22Rv1 (cell line): Measurements from ENCODE around the gene CIB4.

ENCODE experiments used
- H3K27ac ChIP-seq: fragments of 450-650 bp; 2 replicates; pipeline ENCODE4 v1.5.1; 2017
- CTCF ChIP-seq: fragments of 450-650 bp; IDR thresholded peaks from 2 replicates; pipeline ENCODE4 v1.5.1; 2017; ENCODE audit warnings: mild to moderate bottlenecking
- ZFX ChIP-seq: fragments of 450-650 bp; IDR thresholded peaks from 2 replicates; pipeline ENCODE4 v1.6.1; 2017; ENCODE audit warnings: antibody characterized with exemption, borderline replicate concordance

The CIB4 gene

DNA sequence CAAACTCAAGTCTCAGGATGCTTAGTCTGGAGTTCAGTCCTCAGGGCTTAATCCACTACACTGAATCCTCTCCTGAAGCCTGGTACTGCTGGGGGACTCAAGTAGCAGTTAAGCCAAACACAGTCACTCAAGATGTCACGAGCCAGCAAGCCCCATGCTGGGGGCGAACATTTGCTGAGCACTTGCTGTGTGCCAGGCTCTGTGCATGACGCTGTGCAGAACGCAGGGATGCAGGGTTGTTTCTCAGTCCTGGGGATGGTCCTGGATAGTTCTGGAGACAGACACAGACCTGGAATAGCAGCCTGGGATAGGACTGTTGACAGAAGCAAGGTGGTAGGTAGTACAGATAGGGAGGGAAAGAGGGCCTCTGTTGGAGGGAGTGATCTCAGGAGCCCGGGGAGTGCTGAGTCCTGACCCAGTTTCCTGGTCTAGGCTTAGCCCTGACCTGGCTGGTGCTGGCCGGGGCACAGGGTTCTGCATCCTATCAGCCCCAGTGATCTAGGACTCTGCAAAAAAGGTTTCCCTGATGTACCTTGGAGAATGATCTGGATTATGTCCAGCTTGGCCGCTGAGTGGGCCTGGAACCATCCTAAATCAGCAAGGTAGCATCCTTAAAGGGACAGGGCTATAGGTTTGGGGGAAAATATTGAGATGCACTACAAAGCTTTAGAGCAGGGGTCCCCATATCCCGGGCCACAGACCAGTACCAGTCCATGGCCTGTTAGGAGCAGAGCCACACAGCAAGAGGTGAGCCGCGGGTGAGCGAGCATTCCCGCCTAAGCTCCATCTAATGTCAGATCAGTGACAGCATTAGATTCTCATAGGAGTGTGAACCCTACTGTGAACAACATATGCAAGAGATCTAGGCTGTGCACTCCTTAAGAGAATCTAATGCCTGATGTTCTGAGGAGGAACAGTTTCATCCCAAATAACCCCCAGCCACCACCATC is 108.6 kb downstream of the CIB4 start:
- no peak overlapping the region for H3K27ac ChIP-seq
- TF ChIP-seq ZFX (no peak), CTCF (no peak)
